Measurements from ENCODE around the gene MAP2K5. TPM values are rescaled to one million over a fixed set of nuclear protein-coding genes. Genes with fewer than 3 reads are reported as not detected.
"Not testable (repeated sequence)": the region's sequence is repeated elsewhere in the genome, so short reads cannot be mapped to it uniquely, and the experiment has no call there.

MAP2K5 gene
- total RNA-seq, 1 donor from 2014 or later = 20.7 TPM

GRCh38 chr15:67670647-67671305 is 128.3 kb downstream of the MAP2K5 start:
- peak; percentile 57 for DNase-seq (ENCODE audit: low spot score)

- not testable (repeated sequence) for DNase-seq (ENCODE audit: low spot score)
These were observed 130.3 kb downstream of the MAP2K5 start for GRCh38 chr15:67672834-67673233.

DNA sequence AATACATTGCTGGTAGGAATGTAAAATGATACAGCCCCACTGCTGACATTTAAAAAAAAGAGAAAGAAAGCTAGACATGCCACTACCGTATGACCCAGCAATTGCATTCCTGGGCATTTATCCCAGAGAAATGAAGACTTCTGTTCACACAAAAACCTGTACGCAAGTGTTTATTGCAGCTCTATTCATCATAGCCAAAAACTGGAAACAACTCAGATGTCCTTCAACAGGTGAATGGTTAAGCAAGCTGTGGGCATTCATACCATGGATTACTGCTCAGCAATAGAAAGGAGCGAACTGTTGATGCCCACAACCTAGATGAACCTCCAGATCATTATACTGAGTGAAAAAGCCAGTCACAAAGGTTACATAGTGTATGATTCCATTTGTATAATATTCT is 132.5 kb downstream of the MAP2K5 start:
- no peak for DNase-seq (ENCODE audit: low spot score)

DNA sequence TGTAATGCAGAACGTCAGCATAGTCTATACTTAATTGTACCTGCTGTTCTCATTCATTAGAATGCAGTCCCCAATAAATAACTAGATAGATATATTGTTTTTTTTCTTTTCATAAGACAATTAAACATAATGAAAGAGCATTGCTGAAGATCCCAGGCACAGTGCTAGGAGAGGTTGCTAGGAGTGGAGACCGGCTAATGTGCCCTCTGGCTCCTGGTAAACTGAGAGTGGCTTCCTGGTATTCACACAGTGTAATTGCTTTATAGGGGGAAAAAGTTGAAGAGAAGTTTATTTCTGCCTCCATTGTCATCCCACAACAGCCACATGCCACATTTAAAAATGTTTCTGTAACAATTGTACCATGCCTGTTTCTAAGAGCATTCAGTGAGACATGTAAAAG is 135.6 kb downstream of the MAP2K5 start:
- DNase-seq (ENCODE audit: low spot score) = no peak

- no peak for DNase-seq (ENCODE audit: low spot score)
These were observed 136.5 kb downstream of the MAP2K5 start for GRCh38 chr15:67678993-67679392.

DNA sequence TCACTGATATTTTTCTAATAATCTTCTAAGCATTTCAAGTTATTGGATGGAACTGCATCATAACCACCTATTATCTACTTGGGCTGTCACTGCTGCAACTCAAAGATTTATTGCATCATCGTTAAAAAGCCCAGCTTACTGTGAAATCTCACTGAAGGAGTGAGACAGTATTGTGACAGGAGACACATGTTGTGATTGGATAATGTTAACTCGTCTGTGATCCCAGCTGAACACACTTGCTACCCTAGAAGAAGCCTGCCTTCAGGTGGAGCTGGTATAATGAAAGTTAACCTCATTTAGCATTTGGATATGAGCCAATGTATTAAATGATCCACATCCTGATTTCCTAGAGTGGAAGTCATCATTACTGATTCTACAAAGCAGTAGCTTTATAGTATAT is 138.1 kb downstream of the MAP2K5 start:
- no peak for DNase-seq (ENCODE audit: low spot score)

DNA sequence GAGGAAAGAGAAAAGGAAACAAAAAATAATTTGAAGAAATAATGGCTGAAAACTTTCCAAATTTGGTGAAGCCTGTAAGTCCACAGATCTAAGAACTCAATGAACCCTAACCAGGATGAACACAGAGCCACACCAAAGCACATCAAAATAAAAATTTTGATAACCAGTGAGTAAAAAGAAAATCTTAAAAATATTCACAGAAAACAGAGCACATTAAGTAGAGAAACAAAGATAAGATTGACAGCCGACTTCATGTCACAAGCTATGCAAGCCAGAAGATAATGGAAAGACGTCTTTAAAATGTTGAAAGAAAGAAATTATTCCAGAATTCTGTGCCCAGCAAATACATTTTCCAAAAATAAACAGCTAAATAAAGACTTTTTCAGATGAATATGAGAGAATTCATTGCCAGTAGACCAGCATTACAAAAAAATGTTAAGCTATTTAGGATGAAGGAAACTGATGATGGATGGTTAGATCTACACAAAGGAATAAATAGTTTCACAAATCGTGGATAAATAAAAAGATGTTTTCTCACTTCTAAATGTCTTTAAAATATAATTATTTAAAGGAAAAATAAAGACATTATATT is 142.6 kb downstream of the MAP2K5 start:
- DNase-seq (ENCODE audit: low spot score) = peak; percentile 21

GRCh38 chr15:67685716-67686115 is 143.2 kb downstream of the MAP2K5 start:
- no peak for DNase-seq (ENCODE audit: low spot score)

GRCh38 chr15:67690936-67691335 is 148.4 kb downstream of the MAP2K5 start:
- DNase-seq (ENCODE audit: low spot score) = no peak

DNA sequence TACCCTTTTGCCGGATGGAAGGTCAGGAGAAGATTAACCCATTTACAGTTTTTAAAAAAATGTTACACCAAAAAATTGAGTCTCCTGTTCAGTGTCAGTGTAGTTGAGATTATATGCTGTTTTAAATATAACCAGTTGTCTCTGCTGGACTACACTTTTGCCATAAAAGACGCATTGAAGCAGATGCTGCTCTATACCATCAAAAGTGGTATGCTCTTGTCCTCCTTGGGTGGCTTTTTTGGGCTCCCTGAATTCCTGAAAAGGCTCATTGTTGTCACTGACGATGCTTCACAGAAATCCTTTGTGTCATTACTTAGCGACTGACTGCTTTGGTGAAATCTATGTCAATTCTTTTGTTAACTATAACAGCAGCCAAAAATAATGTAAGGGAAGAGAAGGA is 148.9 kb downstream of the MAP2K5 start:
- no peak for DNase-seq (ENCODE audit: low spot score)

DNA sequence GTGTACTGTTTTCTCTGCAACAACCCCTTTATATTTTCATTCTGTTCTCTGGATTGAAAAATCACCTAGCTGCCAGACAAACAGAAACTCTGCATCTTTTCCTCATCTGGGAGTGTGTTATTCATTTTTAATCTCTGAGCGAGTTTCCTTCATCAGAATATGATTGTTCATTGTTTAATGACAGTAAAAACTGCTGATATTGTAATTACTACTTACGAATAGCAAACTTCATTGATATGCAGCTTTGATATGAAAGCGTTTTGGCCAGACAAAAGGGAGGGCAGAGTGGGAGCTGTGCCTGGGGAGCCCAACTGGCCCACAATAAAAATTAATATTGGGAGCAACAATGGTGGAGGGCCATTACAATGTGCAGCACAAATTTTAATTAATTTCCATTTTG is 150.1 kb downstream of the MAP2K5 start:
- DNase-seq (ENCODE audit: low spot score) = no peak

DNA sequence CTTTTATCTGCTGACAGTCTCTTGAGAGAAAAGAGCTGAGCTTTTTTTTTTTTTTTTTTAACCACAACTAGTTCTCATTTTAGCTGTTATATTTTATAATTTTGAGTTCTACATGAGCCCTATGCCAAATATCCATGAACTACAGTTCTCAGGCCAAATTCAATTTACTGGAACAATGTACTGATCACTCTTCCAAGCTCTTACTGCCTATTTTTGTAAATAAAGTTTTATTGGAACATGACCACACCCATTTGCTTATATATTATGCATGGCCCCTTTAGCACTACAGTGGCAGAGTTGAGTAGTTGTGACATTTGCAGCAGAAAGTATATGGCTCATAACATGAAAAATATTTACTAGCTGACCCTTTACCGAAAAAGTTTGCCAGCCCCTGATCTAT is 153.6 kb downstream of the MAP2K5 start:
- no peak for DNase-seq (ENCODE audit: low spot score)

DNA sequence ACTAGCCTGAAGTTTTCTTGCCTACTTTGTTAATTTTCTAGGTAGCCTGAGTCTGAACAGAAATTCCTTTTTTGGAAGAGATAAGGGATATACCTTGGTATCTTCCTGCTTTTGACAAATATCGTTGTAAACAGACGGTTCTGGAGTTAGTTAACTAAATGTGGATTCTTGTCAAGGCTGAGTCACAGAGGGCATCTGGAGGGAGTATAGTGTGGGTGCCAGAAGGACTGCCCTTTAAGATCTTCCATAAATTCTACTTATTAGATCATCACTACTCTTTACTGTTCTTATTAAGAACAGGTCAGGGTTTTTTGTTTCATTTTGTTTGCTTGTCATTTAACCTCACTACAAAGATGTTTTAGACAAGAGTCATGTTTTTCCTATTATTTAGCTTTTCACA is 157.5 kb downstream of the MAP2K5 start:
- no peak for DNase-seq (ENCODE audit: low spot score)

DNA sequence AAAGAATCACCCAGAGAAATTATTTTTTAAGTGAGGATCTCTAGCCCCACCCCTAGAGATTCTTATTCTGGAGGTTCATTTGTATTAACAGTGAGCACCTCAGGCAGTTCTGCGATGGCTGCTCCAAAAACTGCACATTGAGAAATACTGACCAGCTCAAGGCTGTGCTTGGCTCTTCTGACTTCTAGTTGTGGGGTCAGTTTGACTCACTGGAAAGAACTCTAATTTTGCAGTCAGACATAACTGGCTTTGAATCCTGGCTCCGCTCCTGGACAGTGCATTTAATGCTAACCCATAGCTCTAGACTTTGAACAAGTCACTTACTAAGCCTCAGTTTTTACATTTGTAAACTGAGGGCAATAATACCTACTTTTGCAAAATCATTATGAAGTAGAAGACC is 159.2 kb downstream of the MAP2K5 start:
- no peak for DNase-seq (ENCODE audit: low spot score)

GRCh38 chr15:67707520-67708283 is 165.2 kb downstream of the MAP2K5 start:
- DNase-seq (ENCODE audit: low spot score) = no peak

DNA sequence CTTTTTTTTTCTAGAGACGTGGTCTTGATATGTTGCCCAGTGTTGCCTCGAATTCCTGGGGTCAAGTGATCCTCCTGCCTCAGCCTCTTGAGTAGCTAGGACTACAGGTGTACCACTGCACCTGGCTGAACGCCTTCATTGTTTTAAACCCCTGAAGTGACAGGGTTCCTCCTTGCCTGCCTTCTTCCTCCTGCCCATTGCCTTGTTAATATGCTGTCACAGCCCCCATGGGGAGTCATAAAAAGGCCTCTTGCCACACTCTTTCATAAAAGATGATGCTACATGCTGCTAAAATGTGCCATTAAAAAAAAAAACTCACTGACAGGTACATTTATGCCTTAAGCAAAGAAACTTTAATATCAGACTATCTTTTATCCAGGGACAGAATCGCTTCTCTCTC is 166.0 kb downstream of the MAP2K5 start:
- DNase-seq (ENCODE audit: low spot score) = no peak

DNA sequence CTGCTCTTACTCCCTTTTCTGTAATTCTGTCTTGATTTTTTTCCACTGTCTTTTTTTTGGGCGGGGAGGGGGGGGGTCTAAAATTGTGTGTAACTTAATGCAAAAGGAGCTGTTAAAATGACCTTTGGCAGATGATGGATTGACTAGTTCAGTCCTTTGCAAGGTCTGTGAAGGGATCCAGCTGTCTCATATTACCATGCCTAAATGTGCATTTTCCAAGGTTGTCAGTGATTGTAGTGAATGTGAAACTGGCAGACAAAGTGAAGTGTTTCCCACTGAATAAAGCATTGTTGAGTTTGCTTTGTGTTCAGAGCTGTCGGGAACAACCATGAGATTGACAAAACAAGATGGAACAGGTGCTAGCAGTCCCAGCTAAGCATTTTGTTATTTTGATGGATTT is 172.7 kb downstream of the MAP2K5 start:
- no peak for DNase-seq (ENCODE audit: low spot score)

GRCh38 chr15:67716171-67716570 is 173.7 kb downstream of the MAP2K5 start:
- DNase-seq (ENCODE audit: low spot score) = no peak

DNA sequence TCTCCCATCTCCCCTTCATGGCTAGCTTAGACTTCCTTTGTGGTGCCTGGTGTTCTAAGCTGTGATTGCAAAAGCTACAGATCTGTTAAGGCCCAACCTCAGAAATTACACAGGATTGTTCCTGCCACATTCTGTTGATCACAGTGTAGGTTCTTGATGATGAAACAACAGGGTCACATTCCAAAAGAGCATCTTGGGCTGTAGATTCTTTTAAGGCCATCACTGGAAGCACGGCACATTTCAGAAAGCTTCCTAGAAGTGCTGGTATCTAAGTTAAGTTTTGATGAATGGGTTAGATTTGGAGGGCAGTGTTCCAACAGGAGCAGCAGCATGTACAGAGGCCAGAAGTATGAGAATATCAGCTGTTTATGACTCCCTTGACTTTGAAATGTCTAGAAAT is 175.3 kb downstream of the MAP2K5 start:
- DNase-seq (ENCODE audit: low spot score) = no peak

DNA sequence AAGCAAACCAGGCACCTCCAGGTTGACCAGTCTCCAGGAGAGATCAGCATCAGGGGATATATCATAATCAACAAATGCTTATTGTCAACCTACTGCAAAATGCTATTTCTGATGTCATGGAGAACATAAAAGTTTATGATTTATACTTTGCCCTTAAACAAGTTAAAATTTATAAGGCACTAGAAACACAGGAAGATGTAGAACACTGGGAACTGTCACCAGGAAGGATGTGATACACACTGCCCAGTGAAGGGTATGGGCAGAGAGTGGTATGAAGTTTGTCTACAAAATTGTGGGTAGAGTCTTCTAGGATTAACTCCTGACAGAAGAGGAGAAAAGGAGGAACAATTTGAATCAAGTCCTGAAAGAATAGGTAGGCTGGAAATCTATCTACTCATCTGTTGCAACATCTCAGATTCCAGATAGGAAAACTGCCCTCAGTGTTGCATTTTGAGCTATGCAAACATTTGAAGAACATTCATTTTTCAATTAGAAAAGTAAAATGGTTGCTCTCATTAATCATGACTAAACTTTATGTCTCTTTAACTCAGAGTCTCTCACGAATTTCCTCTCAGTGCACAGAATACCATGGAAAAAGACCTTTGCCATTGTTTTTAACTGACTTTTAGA is 176.9 kb downstream of the MAP2K5 start:
- DNase-seq (ENCODE audit: low spot score) = no peak

GRCh38 chr15:67720556-67721175 is 178.2 kb downstream of the MAP2K5 start:
- DNase-seq (ENCODE audit: low spot score) = no peak
